Thoracic aorta (tissue), 2 donors: Measurements from ENCODE around the gene MYO9A. TPM values are rescaled to one million over a fixed set of nuclear protein-coding genes. Genes with fewer than 3 reads are reported as not detected.

Experiments
- ATAC-seq: fragments of 150-250 bp; one replicate; pipeline ENCODE4 v1.8.0; 2017; ENCODE audit warnings: low read depth; ENCODE audit not compliant: insufficient number of reproducible peaks, low FRiP score
- DNase-seq: peaks from one replicate; pipeline ENCODE4 v3.0.0-alpha.2; 2020; ENCODE audit warnings: low spot score
- H3K27ac ChIP-seq, 2 donors: fragments of 200-600 bp; sonication (generic); 1 replicate in 1 of 2; 2 replicates in 1 of 2; pipeline ENCODE4 v1.5.1; 2016; ENCODE audit warnings: mild to moderate bottlenecking in 2 of 2, moderate library complexity in 2 of 2
- H3K27me3 ChIP-seq: fragments of 200-600 bp; sonication (generic); replicated peaks from 2 replicates; pipeline ENCODE4 v1.6.0; 2016; ENCODE audit warnings: mild to moderate bottlenecking; ENCODE audit not compliant: insufficient read depth
- H3K36me3 ChIP-seq: fragments of 200-600 bp; sonication (generic); one replicate; pipeline ENCODE4 v1.5.1; 2016
- H3K4me1 ChIP-seq, 2 donors: fragments of 200-600 bp; sonication (generic); 1 replicate in 1 of 2; 2 replicates in 1 of 2; pipeline versions ENCODE4 v1.5.1 to v1.6.0; 2016; ENCODE audit warnings: low read depth in 2 of 2, mild to moderate bottlenecking in 1 of 2; ENCODE audit not compliant: control insufficient read depth in 1 of 2
- H3K4me3 ChIP-seq: fragments of 200-600 bp; sonication (generic); 2 replicates; pipeline ENCODE4 v1.5.1; 2016; ENCODE audit warnings: mild to moderate bottlenecking
- H3K9me3 ChIP-seq: fragments of 200-600 bp; sonication (generic); 2 replicates; pipeline ENCODE4 v1.5.1; 2016
- total RNA-seq, 2 donors: library from RNA; depleted of rRNA; stranded (reverse); fragments of >200 nt; gene quantifications; one replicate each; pipeline versions ENCODE4 v1.1.0 to v1.2.3, GENCODE V29; 2016
- TF ChIP-seq, protein P1 (sequence below): fragments of 200-600 bp; sonication (generic); IDR thresholded peaks from one replicate; pipeline ENCODE4 v1.5.1; 2019; ENCODE audit warnings: antibody characterized with exemption

Gene MYO9A
- total RNA-seq, 2 donors from 2014 or later: 48.2 to 57.4 TPM

- Histone ChIP-seq H3K27ac (no peak overlapping the region), H3K36me3 (peaks cover 42% of the 10 kb centered on the region), H3K4me3 (no peak overlapping the region), H3K27me3 (no peaks in the 10 kb centered on the region), H3K4me1 (no peaks in the 10 kb centered on the region), H3K9me3 (peaks cover 10% of the 10 kb centered on the region)
- TF ChIP-seq, protein P1, sequence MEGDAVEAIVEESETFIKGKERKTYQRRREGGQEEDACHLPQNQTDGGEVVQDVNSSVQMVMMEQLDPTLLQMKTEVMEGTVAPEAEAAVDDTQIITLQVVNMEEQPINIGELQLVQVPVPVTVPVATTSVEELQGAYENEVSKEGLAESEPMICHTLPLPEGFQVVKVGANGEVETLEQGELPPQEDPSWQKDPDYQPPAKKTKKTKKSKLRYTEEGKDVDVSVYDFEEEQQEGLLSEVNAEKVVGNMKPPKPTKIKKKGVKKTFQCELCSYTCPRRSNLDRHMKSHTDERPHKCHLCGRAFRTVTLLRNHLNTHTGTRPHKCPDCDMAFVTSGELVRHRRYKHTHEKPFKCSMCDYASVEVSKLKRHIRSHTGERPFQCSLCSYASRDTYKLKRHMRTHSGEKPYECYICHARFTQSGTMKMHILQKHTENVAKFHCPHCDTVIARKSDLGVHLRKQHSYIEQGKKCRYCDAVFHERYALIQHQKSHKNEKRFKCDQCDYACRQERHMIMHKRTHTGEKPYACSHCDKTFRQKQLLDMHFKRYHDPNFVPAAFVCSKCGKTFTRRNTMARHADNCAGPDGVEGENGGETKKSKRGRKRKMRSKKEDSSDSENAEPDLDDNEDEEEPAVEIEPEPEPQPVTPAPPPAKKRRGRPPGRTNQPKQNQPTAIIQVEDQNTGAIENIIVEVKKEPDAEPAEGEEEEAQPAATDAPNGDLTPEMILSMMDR: no peak
- ATAC-seq: no peak
- DNase-seq: no peak
Observed at GRCh38 chr15:71825021-71825730, 292.8 kb downstream of the MYO9A start.

DNA sequence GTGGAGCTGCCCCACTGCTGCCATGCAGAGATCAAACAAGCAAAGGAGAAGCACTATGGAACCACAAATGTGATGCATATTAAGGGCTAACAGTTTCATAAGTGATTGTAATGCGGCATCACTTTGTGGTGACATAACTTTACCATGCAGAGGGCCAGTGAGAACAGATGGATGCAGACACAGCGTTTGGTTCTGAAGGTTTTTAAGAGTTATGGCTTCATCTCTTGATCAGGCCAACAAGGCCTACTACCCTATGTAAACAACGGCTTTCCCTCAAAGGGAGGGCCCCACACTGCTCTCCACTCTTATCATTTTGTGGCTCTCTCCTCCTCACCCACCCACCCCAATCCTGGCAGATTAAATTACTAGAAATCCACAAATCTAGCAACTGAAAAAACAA lies 294.1 kb downstream of the MYO9A start:
- no peak for ATAC-seq
- no peak overlapping the region for H3K27ac ChIP-seq
- H3K9me3 ChIP-seq: peaks cover 10% of the 10 kb centered on the region
- peaks cover 38% of the 10 kb centered on the region for H3K36me3 ChIP-seq
- H3K4me3 ChIP-seq: no peak overlapping the region
- DNase-seq: no peak
- TF ChIP-seq, protein P1: no peak
- no peaks in the 10 kb centered on the region for H3K27me3 ChIP-seq
- no peaks in the 10 kb centered on the region for H3K4me1 ChIP-seq

DNA sequence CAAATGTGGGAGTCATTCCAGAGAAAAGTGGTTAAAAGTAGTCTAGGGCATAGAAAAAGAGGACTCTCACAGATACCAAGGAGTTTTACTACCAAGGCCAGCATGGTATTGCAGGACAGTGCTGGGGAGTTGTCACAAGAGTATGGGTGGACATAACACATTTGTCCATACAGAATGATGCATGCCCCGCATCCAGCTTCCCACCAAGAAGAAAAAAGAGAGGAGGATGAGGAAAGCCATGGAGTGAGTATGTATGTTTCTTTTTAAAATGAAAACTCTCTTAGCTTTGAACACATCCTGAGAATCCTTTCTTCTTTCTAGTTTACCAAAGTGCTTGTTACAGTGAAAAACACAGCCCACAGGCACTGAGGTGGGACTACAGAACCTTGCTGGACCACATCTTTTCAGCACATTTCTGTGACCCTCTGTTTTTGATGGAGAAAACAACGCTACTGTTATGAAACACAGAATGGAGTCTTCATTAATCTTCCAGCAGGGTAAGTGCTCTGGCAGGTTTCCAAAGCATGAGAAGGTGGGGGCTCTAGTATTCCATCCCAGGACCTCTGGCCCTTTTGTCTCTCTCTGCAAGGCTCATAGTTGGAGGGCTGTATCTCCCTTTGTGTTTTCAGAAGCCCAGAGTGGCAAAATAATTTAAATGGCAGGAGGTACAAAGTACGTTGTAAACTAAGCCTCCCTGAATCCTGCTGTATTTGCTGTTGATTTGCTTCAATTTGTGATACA lies 294.9 kb downstream of the MYO9A start:
- no peak overlapping the region for H3K4me3 ChIP-seq
- H3K27ac ChIP-seq: no peak overlapping the region
- no peaks in the 10 kb centered on the region for H3K4me1 ChIP-seq
- ATAC-seq (no peak), DNase-seq (no peak)
- TF ChIP-seq, protein P1: no peak
- no peaks in the 10 kb centered on the region for H3K27me3 ChIP-seq
- H3K36me3 ChIP-seq: peaks cover 38% of the 10 kb centered on the region
- H3K9me3 ChIP-seq: peaks cover 10% of the 10 kb centered on the region

GRCh38 chr15:71821547-71822129 lies 296.3 kb downstream of the MYO9A start:
- TF ChIP-seq, protein P1: no peak
- Histone ChIP-seq H3K4me3 (no peak overlapping the region), H3K27me3 (no peaks in the 10 kb centered on the region), H3K36me3 (peaks cover 23% of the 10 kb centered on the region), H3K4me1 (no peaks in the 10 kb centered on the region), H3K9me3 (peaks cover 10% of the 10 kb centered on the region), H3K27ac (no peak overlapping the region)
- ATAC-seq (no peak), DNase-seq (no peak)

GRCh38 chr15:71820127-71820526 lies 297.8 kb downstream of the MYO9A start:
- Histone ChIP-seq H3K27me3 (no peaks in the 10 kb centered on the region), H3K36me3 (peaks cover 12% of the 10 kb centered on the region), H3K9me3 (peaks cover 10% of the 10 kb centered on the region), H3K4me3 (no peak overlapping the region), H3K4me1 (no peaks in the 10 kb centered on the region), H3K27ac (no peak overlapping the region)
- no peak for ATAC-seq
- TF ChIP-seq, protein P1: no peak
- no peak for DNase-seq
